Measurements from ENCODE around the gene CSK.

CSK gene

GRCh38 chr15:74812533-74812932, 30.7 kb downstream of the CSK start, which contains the start of gene LMAN1L:
Gene LMAN1L, plus strand, starts transcription at chr15:74812835. Its CDS starts 20 bp downstream, at chr15:74812855.
- Histone ChIP-seq H3K27me3 (ENCODE audit: control insufficient read depth, insufficient read depth, low read length, poor library complexity, severe bottlenecking) (no peaks in the 10 kb centered on the region), H3K36me3 (ENCODE audit: control insufficient read depth, insufficient read depth, low read length) (no peaks in the 10 kb centered on the region), H3K4me3 (ENCODE audit: insufficient read depth, low read depth, low read length) (no peak within 1 kb of the TSS), H3K27ac (ENCODE audit: insufficient read depth, low read depth, low read length, poor library complexity, severe bottlenecking) (no peak within 1 kb of the TSS), H3K4me1 (ENCODE audit: control insufficient read depth, insufficient read depth, low read length) (peaks cover 9% of the 10 kb centered on the region), H3K9me3 (ENCODE audit: control insufficient read depth, low read length) (no peaks in the 10 kb centered on the region)
- WGBS, 2 experiments: 86 to 90% methylated on average over 12 of the region's 12 CpGs

- Histone ChIP-seq H3K36me3 (ENCODE audit: control insufficient read depth, insufficient read depth, low read length) (no peaks in the 10 kb centered on the region), H3K4me3 (ENCODE audit: insufficient read depth, low read depth, low read length) (no peak overlapping the region), H3K27ac (ENCODE audit: insufficient read depth, low read depth, low read length, poor library complexity, severe bottlenecking) (no peak overlapping the region), H3K9me3 (ENCODE audit: control insufficient read depth, low read length) (no peaks in the 10 kb centered on the region), H3K4me1 (ENCODE audit: control insufficient read depth, insufficient read depth, low read length) (peaks cover 4% of the 10 kb centered on the region), H3K27me3 (ENCODE audit: control insufficient read depth, insufficient read depth, low read length, poor library complexity, severe bottlenecking) (no peaks in the 10 kb centered on the region)
- 86 to 90% methylated on average over 10 of the region's 10 CpGs for WGBS, 2 experiments
These were observed 33.4 kb downstream of the CSK start for GRCh38 chr15:74815121-74815934.

- 92% methylated on average over 15 of the region's 15 CpGs for WGBS, 2 experiments
- Histone ChIP-seq H3K4me3 (ENCODE audit: insufficient read depth, low read depth, low read length) (no peak overlapping the region), H3K27ac (ENCODE audit: insufficient read depth, low read depth, low read length, poor library complexity, severe bottlenecking) (no peak overlapping the region), H3K4me1 (ENCODE audit: control insufficient read depth, insufficient read depth, low read length) (peaks cover 10% of the 10 kb centered on the region), H3K27me3 (ENCODE audit: control insufficient read depth, insufficient read depth, low read length, poor library complexity, severe bottlenecking) (no peaks in the 10 kb centered on the region), H3K9me3 (ENCODE audit: control insufficient read depth, low read length) (no peaks in the 10 kb centered on the region), H3K36me3 (ENCODE audit: control insufficient read depth, insufficient read depth, low read length) (no peaks in the 10 kb centered on the region)
These were observed 34.1 kb downstream of the CSK start for GRCh38 chr15:74815961-74816360.

GRCh38 chr15:74816624-74817369, 34.9 kb downstream of the CSK start:
- WGBS, 2 experiments: 72% methylated on average over 19 of the region's 19 CpGs
- Histone ChIP-seq H3K27me3 (ENCODE audit: control insufficient read depth, insufficient read depth, low read length, poor library complexity, severe bottlenecking) (no peaks in the 10 kb centered on the region), H3K27ac (ENCODE audit: insufficient read depth, low read depth, low read length, poor library complexity, severe bottlenecking) (no peak overlapping the region), H3K4me1 (ENCODE audit: control insufficient read depth, insufficient read depth, low read length) (peaks cover 19% of the 10 kb centered on the region), H3K9me3 (ENCODE audit: control insufficient read depth, low read length) (no peaks in the 10 kb centered on the region), H3K36me3 (ENCODE audit: control insufficient read depth, insufficient read depth, low read length) (no peaks in the 10 kb centered on the region), H3K4me3 (ENCODE audit: insufficient read depth, low read depth, low read length) (no peak overlapping the region)

GRCh38 chr15:74817370-74817737, 35.5 kb downstream of the CSK start:
- Histone ChIP-seq H3K4me1 (ENCODE audit: control insufficient read depth, insufficient read depth, low read length) (peaks cover 19% of the 10 kb centered on the region), H3K27ac (ENCODE audit: insufficient read depth, low read depth, low read length, poor library complexity, severe bottlenecking) (no peak overlapping the region), H3K36me3 (ENCODE audit: control insufficient read depth, insufficient read depth, low read length) (no peaks in the 10 kb centered on the region), H3K4me3 (ENCODE audit: insufficient read depth, low read depth, low read length) (no peak overlapping the region), H3K9me3 (ENCODE audit: control insufficient read depth, low read length) (no peaks in the 10 kb centered on the region), H3K27me3 (ENCODE audit: control insufficient read depth, insufficient read depth, low read length, poor library complexity, severe bottlenecking) (no peaks in the 10 kb centered on the region)
- 59 to 63% methylated on average over 9 of the region's 9 CpGs for WGBS, 2 experiments

- no peak overlapping the region for H3K27ac ChIP-seq (ENCODE audit: insufficient read depth, low read depth, low read length, poor library complexity, severe bottlenecking)
- peaks cover 19% of the 10 kb centered on the region for H3K4me1 ChIP-seq (ENCODE audit: control insufficient read depth, insufficient read depth, low read length)
- H3K27me3 ChIP-seq (ENCODE audit: control insufficient read depth, insufficient read depth, low read length, poor library complexity, severe bottlenecking): peaks cover 6% of the 10 kb centered on the region
- H3K4me3 ChIP-seq (ENCODE audit: insufficient read depth, low read depth, low read length): no peak overlapping the region
- 94 to 95% methylated on average over 5 of the region's 5 CpGs for WGBS, 2 experiments
- no peaks in the 10 kb centered on the region for H3K36me3 ChIP-seq (ENCODE audit: control insufficient read depth, insufficient read depth, low read length)
- H3K9me3 ChIP-seq (ENCODE audit: control insufficient read depth, low read length): no peaks in the 10 kb centered on the region
These were observed 38.2 kb downstream of the CSK start for GRCh38 chr15:74820056-74820455.

GRCh38 chr15:74821091-74821789, 39.4 kb downstream of the CSK start:
- Histone ChIP-seq H3K4me1 (ENCODE audit: control insufficient read depth, insufficient read depth, low read length) (peaks cover 19% of the 10 kb centered on the region), H3K27me3 (ENCODE audit: control insufficient read depth, insufficient read depth, low read length, poor library complexity, severe bottlenecking) (peaks cover 18% of the 10 kb centered on the region), H3K4me3 (ENCODE audit: insufficient read depth, low read depth, low read length) (no peak overlapping the region), H3K36me3 (ENCODE audit: control insufficient read depth, insufficient read depth, low read length) (no peaks in the 10 kb centered on the region), H3K9me3 (ENCODE audit: control insufficient read depth, low read length) (no peaks in the 10 kb centered on the region), H3K27ac (ENCODE audit: insufficient read depth, low read depth, low read length, poor library complexity, severe bottlenecking) (peak overlapping the region; percentile 50)
- WGBS, 2 experiments: 24 to 26% methylated on average over 11 of the region's 11 CpGs

- no peak overlapping the region for H3K27ac ChIP-seq (ENCODE audit: insufficient read depth, low read depth, low read length, poor library complexity, severe bottlenecking)
- 90 to 92% methylated on average over 7 of the region's 7 CpGs for WGBS, 2 experiments
- H3K27me3 ChIP-seq (ENCODE audit: control insufficient read depth, insufficient read depth, low read length, poor library complexity, severe bottlenecking): peaks cover 22% of the 10 kb centered on the region
- H3K9me3 ChIP-seq (ENCODE audit: control insufficient read depth, low read length): no peaks in the 10 kb centered on the region
- no peaks in the 10 kb centered on the region for H3K36me3 ChIP-seq (ENCODE audit: control insufficient read depth, insufficient read depth, low read length)
- peaks cover 15% of the 10 kb centered on the region for H3K4me1 ChIP-seq (ENCODE audit: control insufficient read depth, insufficient read depth, low read length)
- no peak overlapping the region for H3K4me3 ChIP-seq (ENCODE audit: insufficient read depth, low read depth, low read length)
These were observed 39.9 kb downstream of the CSK start for GRCh38 chr15:74821790-74822158.

- Histone ChIP-seq H3K27ac (ENCODE audit: insufficient read depth, low read depth, low read length, poor library complexity, severe bottlenecking) (no peak overlapping the region), H3K4me1 (ENCODE audit: control insufficient read depth, insufficient read depth, low read length) (peaks cover 15% of the 10 kb centered on the region), H3K9me3 (ENCODE audit: control insufficient read depth, low read length) (no peaks in the 10 kb centered on the region), H3K36me3 (ENCODE audit: control insufficient read depth, insufficient read depth, low read length) (no peaks in the 10 kb centered on the region), H3K4me3 (ENCODE audit: insufficient read depth, low read depth, low read length) (no peak overlapping the region), H3K27me3 (ENCODE audit: control insufficient read depth, insufficient read depth, low read length, poor library complexity, severe bottlenecking) (peaks cover 26% of the 10 kb centered on the region)
- 81 to 85% methylated on average over 4 of the region's 4 CpGs for WGBS, 2 experiments
These were observed 40.4 kb downstream of the CSK start for GRCh38 chr15:74822233-74822632.

- Histone ChIP-seq H3K36me3 (ENCODE audit: control insufficient read depth, insufficient read depth, low read length) (no peaks in the 10 kb centered on the region), H3K27me3 (ENCODE audit: control insufficient read depth, insufficient read depth, low read length, poor library complexity, severe bottlenecking) (peaks cover 37% of the 10 kb centered on the region), H3K9me3 (ENCODE audit: control insufficient read depth, low read length) (no peaks in the 10 kb centered on the region), H3K27ac (ENCODE audit: insufficient read depth, low read depth, low read length, poor library complexity, severe bottlenecking) (no peak overlapping the region), H3K4me3 (ENCODE audit: insufficient read depth, low read depth, low read length) (no peak overlapping the region), H3K4me1 (ENCODE audit: control insufficient read depth, insufficient read depth, low read length) (peaks cover 15% of the 10 kb centered on the region)
- 89% methylated on average over 6 of the region's 6 CpGs for WGBS, 2 experiments
These were observed 41.4 kb downstream of the CSK start for GRCh38 chr15:74823324-74823723.
